ENCODE measurements around the gene GTPBP1.
A peak's percentile ranks its signal among the peaks of the same experiment; 100 is the strongest.

The GTPBP1 gene

GRCh38 chr22:38762551-38762983, 56.8 kb downstream of the GTPBP1 start:
- in situ Hi-C loops (cut with HindIII; ENCODE audit: low sequenced_read_pairs): no loop called here
- H3K4me3 ChIP-seq (ENCODE audit: low read depth, low read length): no peak overlapping the region
- no peak for TF ChIP-seq CTCF (IDR thresholded peaks at IDR 0.05; ENCODE audit: low read depth, low read length)
- DNase-seq (ENCODE audit: low read depth, low spot score): no peak

GRCh38 chr22:38766076-38766777, 60.5 kb downstream of the GTPBP1 start:
- peak; percentile 47 for DNase-seq (ENCODE audit: low read depth, low spot score)
- in situ Hi-C loops (cut with HindIII; ENCODE audit: low sequenced_read_pairs): no loop called here
- TF ChIP-seq CTCF (IDR thresholded peaks at IDR 0.05; ENCODE audit: low read depth, low read length): peak; percentile 93
- H3K4me3 ChIP-seq (ENCODE audit: low read depth, low read length): no peak overlapping the region

- in situ Hi-C loops (cut with HindIII; ENCODE audit: low sequenced_read_pairs): no loop called here
- DNase-seq (ENCODE audit: low read depth, low spot score): no peak
- H3K4me3 ChIP-seq (ENCODE audit: low read depth, low read length): no peak overlapping the region
- TF ChIP-seq CTCF (IDR thresholded peaks at IDR 0.05; ENCODE audit: low read depth, low read length): no peak
Observed at GRCh38 chr22:38767313-38767712, 61.6 kb downstream of the GTPBP1 start.

GRCh38 chr22:38768036-38768435, 62.3 kb downstream of the GTPBP1 start:
- H3K4me3 ChIP-seq (ENCODE audit: low read depth, low read length): no peak overlapping the region
- in situ Hi-C loops (cut with HindIII; ENCODE audit: low sequenced_read_pairs): no loop called here
- TF ChIP-seq CTCF (IDR thresholded peaks at IDR 0.05; ENCODE audit: low read depth, low read length): no peak
- DNase-seq (ENCODE audit: low read depth, low spot score): no peak

- no peak for DNase-seq (ENCODE audit: low read depth, low spot score)
- H3K4me3 ChIP-seq (ENCODE audit: low read depth, low read length): no peak overlapping the region
- in situ Hi-C loops (cut with HindIII; ENCODE audit: low sequenced_read_pairs): no loop called here
- TF ChIP-seq CTCF (IDR thresholded peaks at IDR 0.05; ENCODE audit: low read depth, low read length): no peak
Observed at GRCh38 chr22:38770257-38770949, 64.7 kb downstream of the GTPBP1 start.

- no peak for DNase-seq (ENCODE audit: low read depth, low spot score)
- H3K4me3 ChIP-seq (ENCODE audit: low read depth, low read length): no peak overlapping the region
- no peak for TF ChIP-seq CTCF (IDR thresholded peaks at IDR 0.05; ENCODE audit: low read depth, low read length)
- in situ Hi-C loops (cut with HindIII; ENCODE audit: low sequenced_read_pairs): no loop called here
Observed at GRCh38 chr22:38772623-38772873, 66.8 kb downstream of the GTPBP1 start.
